DOHH2 (cell line): ENCODE data around the gene ZRANB3.

Experiments used
- EZH2phosphoT487 ChIP-seq: fragments of 200-600 bp; sonication (generic); IDR thresholded peaks from 2 replicates; pipeline ENCODE4 v1.6.1; 2017; ENCODE audit warnings: borderline replicate concordance, mild to moderate bottlenecking, antibody characterized with exemption, low read length, moderate library complexity, mixed read lengths
- TF ChIP-seq, protein P1 (sequence below): fragments of 200-600 bp; sonication (generic); IDR thresholded peaks from one replicate; pipeline ENCODE4 v1.5.1; 2014; ENCODE audit warnings: antibody characterized with exemption, mild to moderate bottlenecking, low read depth, low read length; ENCODE audit not compliant: poor library complexity, severe bottlenecking

DNA sequence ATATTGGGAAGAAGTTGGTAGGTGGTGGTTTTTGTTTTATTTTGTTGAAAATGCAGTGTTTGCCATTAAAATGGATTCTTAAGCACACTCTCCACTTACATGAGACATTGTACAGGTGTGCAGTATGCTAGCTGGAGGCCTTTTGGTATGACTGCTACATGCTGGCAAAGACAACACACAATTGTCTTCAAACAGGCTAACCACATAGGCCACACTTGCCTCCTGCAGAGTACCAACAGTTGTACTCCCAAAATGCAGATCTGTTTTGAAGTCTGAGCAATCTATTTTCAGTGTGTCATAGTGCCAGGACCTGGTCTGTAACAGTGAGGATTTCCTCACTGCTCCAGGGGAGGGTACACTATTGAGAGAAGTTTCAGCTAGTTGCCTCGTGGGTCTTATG lies 213.6 kb downstream of the ZRANB3 start:
- TF ChIP-seq, protein P1, sequence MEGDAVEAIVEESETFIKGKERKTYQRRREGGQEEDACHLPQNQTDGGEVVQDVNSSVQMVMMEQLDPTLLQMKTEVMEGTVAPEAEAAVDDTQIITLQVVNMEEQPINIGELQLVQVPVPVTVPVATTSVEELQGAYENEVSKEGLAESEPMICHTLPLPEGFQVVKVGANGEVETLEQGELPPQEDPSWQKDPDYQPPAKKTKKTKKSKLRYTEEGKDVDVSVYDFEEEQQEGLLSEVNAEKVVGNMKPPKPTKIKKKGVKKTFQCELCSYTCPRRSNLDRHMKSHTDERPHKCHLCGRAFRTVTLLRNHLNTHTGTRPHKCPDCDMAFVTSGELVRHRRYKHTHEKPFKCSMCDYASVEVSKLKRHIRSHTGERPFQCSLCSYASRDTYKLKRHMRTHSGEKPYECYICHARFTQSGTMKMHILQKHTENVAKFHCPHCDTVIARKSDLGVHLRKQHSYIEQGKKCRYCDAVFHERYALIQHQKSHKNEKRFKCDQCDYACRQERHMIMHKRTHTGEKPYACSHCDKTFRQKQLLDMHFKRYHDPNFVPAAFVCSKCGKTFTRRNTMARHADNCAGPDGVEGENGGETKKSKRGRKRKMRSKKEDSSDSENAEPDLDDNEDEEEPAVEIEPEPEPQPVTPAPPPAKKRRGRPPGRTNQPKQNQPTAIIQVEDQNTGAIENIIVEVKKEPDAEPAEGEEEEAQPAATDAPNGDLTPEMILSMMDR = no peak
- TF ChIP-seq EZH2phosphoT487 = no peak
